HG03108 (cell line): ENCODE data around the gene FBRSL1.
"Not testable (repeated sequence)": the region's sequence is repeated elsewhere in the genome, so short reads cannot be mapped to it uniquely, and the experiment has no call there.

Experiments
- ATAC-seq: cut with Tn5 transposase; IDR thresholded peaks from one replicate; pipeline ENCODE4 v1.9.1; 2021; ENCODE audit warnings: moderate library complexity; ENCODE audit not compliant: unreplicated experiment

Gene FBRSL1

DNA sequence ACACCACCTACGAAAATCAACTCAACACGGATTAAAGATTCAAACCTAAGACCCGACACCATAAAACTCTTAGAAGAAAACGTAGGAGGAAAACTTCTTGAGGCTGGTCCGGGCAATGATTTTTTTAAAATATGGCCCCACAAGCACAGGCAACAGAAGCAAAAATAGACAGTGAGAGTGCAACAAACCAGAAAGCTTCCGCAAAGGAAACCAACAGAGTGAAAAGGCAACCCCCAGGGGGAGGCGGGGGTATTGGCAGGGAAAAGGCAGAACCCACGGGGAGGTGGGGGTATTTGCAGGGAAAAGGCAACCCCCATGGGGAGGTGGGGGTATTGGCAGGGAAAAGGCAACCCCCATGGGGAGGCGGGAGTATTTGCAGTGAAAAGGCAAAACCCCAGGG is 20.5 kb upstream of the FBRSL1 start:
- no peak for ATAC-seq

DNA sequence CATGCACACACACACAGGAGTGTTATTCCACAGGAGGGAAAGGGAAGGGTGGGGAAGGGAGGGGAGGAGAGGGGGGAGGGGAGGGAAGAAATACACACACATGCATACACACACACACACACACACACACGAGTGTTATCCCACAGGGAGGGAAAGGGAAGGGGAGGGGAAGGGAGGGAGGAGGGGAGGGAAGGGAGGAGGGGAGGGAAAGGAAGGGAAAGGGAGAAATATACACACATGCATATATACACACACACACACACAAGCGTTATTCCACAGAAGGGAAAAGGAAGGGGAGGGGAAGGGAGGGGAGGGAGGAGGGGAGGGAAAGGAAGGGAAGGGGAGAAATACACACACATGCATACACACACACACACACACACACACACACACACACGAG is 19.6 kb upstream of the FBRSL1 start:
- no peak for ATAC-seq

- ATAC-seq, result no peak
Observed at GRCh38 chr12:132471011-132471857, 18.7 kb upstream of the FBRSL1 start.

DNA sequence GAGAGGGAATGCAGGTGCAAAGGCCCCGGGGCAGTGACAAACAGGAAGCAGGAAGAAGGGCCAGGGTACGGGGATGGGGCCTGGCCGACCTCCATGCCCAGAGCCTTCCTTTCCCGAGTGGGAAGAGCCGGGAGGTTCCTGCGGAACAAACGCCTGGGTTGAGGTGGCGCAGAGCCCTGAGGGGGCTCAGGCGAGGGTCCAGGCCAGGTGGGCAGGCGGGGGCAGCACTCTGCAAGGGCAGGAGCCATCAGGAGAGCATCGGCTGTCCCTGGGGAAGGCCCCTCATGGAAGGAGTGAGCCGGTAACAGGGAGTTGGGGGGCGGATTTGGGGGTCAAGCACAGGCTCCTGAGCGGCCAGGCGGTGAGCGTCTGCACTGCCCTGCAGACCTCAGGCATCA is 18.1 kb upstream of the FBRSL1 start:
- no peak for ATAC-seq

- no peak for ATAC-seq
Observed at GRCh38 chr12:132472386-132472785, 17.6 kb upstream of the FBRSL1 start.

GRCh38 chr12:132474237-132474741 is 15.7 kb upstream of the FBRSL1 start:
- ATAC-seq, result no peak

DNA sequence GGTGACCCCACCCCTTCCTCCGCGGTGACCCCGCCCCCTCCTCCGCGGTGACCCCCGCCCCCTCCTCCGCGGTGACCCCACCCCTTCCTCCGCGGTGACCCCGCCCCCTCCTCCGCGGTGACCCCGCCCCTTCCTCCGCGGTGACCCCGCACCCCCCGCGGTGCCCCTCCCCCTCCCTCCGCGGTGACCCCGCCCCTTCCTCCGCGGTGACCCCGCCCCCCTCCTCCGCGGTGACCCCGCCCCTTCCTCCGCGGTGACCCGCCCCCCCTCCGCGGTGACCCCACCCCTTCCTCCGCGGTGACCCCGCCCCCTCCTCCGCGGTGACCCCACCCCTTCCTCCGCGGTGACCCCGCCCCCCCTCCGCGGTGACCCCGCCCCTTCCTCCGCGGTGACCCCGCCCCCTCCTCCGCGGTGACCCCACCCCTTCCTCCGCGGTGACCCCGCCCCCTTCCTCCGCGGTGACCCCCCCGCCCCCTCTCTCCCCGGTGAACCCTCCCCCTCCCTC is 15.1 kb upstream of the FBRSL1 start:
- ATAC-seq, result not testable (repeated sequence)

DNA sequence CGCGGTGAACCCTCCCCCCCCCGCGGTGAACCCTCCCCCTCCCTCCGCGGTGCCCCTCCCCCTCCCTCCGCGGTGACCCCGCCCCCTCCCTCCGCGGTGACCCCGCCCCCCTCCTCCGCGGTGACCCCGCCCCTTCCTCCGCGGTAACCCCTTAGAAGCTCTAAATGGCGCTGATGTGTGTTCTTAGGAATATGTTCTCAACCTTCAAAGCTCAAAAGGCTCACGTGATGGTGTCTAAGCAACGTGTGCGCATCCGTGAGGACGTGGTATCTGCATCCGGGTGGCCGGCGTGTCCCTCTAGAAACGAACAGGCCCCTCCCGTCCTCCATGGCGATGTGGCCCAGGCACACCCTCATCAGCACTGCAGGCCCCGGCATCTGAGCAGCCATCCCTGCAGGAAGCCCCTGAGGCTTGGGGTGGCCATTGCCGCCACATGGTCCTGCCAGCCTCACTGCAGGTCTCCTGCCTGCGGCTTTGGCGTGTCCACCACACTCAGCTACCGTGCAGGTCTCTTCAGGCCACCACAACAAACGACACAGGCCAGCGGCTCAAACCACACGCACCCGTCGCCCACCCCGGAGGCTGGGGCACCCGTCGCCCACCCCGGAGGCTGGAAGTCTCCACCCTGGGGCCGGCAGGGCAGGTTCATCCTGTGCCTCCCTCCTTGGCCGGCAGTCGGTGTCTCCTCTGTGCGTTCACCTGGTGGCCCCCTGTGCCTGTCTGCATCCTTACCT is 14.5 kb upstream of the FBRSL1 start:
- no peak for ATAC-seq

- ATAC-seq, result no peak
Observed at GRCh38 chr12:132476038-132476414, 13.9 kb upstream of the FBRSL1 start.

DNA sequence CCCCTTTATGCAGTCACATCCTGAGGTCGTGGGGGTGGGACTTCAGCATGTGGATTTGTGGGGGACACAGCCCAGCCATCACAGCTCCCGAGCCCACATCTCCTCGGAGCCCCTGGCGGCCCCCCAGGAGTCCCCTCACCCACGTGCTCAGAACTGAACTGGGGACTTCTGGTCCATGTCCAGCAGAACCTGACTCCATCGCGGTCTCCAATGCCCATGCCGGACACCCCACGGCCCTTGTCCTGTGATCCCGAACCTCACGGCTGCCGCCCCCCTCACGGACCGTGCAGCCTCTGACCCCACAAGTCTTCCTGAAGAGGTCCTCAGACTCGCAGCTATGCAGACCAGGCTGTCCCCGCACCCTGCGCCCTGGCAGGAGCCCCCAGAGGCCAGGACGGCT is 13.5 kb upstream of the FBRSL1 start:
- no peak for ATAC-seq

DNA sequence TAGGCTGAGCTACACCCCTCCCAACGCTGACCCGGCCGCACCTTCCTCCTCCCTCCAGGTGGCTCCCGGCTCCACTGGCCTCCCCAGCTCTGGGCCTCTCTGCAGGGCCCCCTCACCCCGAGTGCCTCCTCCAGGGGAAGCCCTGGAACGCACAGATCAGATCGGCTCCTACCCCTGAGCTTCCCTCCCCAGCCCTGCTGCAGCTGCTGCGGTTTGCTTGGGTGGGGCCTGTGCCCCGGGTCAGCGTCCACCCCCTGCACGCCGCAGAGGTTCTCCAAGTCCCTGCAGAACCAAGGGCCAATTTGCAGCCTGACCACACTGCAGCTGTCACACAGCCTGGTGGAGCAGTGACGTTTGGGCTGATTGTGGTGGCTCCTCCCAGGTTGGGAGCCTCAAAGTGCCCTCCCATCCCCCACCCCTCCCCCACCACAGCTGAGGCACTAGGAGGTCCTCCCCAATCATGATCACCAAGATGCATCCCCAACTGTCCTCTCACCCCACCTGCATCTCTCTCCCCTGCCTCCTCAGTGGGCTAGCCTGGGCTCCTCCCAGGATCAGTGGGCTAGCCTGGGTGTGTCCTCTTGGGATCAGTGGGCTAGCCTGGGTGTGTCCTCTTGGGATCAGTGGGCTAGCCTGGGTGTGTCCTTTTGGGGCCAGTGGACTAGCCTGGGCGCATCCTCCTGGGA is 12.8 kb upstream of the FBRSL1 start:
- ATAC-seq, result no peak

DNA sequence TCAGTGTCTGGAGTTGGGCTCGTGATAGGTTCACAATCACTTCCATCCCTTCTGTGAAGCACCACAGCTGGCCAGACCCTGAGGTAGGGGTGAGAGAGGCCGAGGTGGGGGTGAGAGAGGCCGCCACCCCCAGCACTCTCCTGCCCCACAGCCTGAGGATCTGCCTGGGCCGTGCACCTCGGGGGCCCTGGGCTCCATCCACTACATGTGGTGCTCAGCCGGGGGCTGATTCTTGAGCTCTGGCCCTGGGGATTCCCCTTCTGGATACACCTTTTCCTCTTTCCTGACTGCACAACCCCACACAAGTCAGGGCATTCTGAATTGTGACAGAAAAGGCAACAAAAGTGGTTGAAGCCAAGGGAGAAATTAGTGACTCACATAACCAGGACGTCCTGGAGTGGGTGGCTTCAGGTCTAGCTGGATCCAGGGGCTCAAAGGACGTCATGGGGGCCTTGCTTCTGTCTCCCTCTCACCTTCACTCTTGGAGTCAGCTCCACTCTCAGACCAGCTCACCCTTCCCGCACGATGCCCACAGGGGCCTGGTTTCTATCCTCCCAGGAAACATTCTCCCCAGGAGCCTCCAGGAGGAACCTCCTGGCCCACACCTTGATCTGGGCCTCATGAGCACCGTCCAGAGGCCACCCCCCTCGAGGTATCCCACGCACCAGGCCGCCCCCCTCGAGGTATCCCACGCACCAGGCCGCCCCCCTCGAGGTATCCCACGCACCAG is 12.1 kb upstream of the FBRSL1 start:
- ATAC-seq, result no peak

GRCh38 chr12:132478433-132478803 is 11.5 kb upstream of the FBRSL1 start:
- ATAC-seq, result no peak

DNA sequence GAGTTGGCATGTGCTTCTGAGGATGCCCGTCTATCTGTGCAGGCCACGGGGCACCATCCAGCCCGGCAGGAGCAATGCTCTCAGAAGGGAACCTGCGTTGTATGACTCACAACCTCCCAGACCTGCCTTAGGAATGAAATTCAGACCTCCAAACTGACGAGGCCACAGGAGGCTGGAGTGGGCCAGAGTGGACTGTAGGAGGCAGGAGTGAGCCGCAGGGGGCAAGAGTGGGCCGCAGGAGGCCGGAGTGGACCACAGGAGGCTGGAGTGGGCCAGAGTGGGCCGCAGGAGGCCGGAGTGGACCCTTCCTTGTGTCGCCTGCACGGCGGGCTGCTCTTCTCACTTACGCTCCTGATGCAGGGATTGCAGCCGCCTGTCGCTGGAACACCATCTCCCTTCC is 11.1 kb upstream of the FBRSL1 start:
- no peak for ATAC-seq

GRCh38 chr12:132479291-132479690 is 10.7 kb upstream of the FBRSL1 start:
- ATAC-seq, result no peak

- no peak for ATAC-seq
Observed at GRCh38 chr12:132479938-132480622, 9.9 kb upstream of the FBRSL1 start.

DNA sequence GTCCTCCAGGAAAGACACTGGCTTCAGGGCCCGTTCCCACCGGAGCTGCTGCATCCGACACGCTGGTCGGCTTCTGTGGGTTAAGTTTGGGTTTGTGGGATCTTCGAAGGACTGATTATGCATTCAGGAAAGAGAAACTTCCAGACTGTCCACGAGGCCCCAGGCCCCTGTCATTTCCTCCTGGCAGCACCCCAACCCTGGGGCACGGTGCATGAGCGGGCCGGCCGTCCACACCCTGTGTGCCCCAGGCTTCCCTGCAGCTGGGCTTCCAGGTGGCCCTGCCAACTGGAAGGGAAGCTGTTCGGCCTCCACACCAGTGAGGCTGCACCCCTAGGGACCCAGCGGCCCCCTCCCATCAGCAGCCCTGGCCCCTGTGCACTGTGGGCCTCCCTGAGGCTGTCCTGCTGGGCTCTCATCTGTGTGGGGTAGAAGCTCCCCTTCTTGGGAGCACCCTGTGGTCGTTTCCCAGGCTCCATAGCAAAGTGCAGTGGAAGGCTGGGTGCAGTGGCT is 9.3 kb upstream of the FBRSL1 start:
- ATAC-seq, result no peak

- no peak for ATAC-seq
Observed at GRCh38 chr12:132481345-132481744, 8.6 kb upstream of the FBRSL1 start.

DNA sequence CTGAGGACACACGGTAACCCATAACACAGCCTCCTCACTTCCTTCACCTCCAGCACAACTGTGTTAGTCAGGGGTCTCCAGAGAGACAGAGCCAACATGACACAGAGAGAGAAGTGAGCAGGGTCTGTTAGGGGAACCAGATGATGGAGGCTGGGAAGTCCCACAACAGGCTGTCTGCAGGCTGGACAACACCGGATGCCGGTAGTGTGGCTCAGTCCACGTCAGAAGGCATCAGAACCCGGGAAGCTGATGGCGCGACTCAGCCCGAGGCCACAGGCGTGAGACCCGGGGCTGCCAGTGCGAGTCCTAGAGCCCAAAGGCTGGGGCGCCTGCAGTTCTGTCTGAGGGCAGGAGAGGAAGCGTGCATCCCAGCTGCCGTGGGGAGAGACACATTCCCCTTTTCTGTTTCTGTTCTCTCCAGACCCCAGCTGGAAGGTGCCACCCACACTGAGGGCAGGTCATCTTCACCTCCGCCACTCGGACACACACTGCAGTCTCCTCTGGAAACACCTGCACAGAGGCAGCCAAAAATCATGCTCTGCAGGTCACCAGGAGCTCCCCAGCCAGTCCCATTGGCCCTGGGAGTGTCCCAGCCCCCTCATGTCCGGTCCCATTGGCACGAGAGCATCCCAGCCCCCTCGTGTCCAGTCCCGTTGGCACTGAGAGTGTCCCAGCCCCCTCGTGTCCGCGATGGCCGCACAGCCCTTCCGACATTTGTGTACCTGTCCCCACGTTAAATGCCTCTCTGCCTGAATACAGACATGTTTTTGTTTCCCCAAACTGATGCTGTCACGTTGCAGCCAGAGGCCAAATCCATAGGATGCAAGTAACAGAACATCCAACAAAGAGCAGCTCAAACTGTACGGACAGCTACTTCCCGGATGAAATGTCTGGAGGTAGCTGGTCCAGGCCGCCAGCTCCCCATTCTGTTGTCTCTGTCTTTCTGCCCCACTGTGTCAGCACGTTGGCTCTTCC is 7.9 kb upstream of the FBRSL1 start:
- no peak for ATAC-seq
